NCI-H2196 treated with DMSO at 0.1 percent for 48 hours (cell line): ENCODE measurements around the gene AGPAT2.

Experiments
- DNase-seq: peaks from one replicate; lab custom pipeline; 2025; ENCODE audit not compliant: unreplicated experiment; lab: John Stamatoyannopoulos, UW

Gene AGPAT2

GRCh38 chr9:136674786-136675349, 12.4 kb downstream of the AGPAT2 start:
- DNase-seq: peak; percentile 35

DNA sequence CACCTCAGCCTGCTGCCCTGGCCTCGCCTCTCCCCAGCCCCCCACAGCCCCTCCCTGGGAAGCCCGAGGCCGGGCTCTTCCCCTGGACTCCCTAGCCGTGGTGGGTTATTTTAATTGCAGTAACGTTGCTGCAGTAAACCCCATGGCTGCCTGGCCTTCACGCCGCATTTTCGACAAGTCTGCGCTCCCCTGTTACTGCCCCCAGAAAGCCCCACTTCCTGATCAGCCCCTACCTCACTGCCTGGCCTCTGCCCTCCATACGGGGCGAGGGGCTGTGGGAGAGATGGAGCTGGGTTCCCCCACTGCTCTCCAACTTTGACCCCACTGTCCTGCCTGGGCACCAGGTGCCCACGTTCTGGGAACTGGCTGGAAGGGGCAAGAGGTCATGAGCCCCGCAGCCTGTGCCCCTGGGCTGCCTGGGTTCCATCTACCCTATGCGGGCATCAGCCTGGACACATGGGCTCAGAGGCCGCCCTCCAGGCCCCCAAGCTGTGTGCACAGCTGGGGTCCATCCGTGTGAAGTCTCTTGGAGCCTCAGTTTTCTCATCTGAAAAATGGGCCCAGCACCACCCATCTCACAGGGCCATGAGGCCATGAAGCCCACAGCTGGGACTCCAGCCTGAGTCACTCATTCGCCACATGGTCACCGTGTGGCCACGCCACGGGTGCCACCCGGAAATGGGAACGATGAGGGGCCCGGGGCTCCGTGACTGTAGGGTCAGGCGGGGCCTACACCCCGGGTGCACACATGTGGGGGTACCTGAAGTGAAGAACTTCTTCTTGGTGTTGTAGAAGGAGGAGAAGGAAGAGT, 13.1 kb downstream of the AGPAT2 start:
- DNase-seq: no peak

DNA sequence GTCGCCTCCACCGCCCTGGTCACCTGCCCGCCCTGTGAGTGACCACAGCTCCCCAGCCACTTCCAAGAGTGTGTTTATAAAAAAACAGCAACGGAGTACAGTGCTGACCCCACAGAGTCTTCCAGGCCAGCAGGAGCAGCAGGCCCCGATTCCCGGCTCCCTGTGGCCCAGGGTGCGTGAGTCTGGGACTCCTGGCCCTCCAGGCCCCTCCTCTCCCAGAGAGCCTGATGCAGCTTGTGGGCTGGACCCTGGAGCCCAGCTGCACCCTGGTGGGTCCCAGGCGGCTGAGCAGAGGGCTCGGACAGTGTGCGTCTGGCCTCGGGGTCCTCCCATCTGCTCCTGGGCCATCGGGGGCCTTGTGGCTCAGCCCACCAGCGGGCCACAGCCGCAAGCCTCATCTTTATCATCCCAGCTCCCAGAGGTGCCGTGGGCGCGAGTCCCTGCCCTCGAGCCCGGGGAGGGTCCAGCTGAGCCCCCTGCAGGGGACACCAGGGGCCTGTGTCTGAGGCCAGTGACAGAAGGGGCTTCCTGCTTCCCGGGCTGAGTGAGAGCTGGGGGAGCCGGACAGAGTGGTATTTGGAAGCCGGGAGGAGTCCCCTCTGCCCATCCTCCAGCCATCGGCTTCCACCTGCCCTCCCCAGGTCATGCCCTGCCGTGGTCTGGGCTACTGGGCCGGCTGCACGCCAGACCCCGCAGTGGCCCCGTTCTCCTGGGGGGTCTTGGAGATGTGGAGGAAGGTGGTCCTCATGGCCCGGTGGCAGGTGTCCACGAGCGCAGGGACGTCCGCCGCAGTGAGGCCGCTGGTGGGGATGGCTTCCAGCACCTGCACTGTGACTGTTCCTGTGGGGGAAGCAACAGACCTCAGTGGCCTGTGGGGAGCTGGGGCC, 13.9 kb downstream of the AGPAT2 start:
- DNase-seq: no peak

- DNase-seq: no peak
Observed at GRCh38 chr9:136672431-136673087, 14.7 kb downstream of the AGPAT2 start.

DNA sequence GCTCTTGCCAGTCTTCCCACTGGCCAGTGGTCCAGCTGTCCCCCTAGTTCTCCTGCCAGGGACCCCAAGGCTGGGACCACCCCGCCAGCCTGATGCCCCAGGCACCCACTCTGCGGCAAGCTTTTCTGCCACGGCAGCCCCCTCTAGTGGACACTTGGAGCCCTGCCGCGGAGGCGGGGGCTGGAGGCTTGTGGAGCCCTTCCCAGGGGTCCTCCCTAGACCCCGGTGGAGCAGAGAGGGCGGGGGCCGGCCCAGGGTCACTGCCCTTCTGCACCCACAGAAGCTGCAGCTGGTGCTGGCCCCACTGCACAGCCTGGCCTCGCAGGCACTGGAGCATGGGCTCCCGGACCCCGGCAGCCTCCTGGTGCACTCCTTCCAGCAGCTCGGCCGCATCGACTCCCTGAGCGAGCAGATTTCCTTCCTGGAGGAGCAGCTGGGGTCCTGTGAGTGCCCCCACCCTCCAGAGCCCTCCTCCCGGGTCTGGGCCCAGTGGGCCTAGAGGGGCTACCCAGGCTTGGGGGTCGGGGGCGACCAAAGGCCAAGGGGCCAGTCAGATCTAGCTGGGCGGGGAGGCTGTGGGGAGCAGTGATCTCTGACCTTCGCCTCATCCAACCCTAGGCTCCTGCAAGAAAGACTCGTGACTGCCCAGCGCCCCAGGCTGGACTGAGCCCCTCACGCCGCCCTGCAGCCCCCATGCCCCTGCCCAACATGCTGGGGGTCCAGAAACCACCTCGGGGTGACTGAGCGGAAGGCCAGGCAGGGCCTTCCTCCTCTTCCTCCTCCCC, 15.4 kb downstream of the AGPAT2 start:
- DNase-seq: no peak

- DNase-seq: no peak
Observed at GRCh38 chr9:136671254-136671614, 16.0 kb downstream of the AGPAT2 start.

- DNase-seq: no peak
Observed at GRCh38 chr9:136670576-136671253, 16.5 kb downstream of the AGPAT2 start.

- no peak for DNase-seq
Observed at GRCh38 chr9:136669791-136670464, 17.3 kb downstream of the AGPAT2 start.

DNA sequence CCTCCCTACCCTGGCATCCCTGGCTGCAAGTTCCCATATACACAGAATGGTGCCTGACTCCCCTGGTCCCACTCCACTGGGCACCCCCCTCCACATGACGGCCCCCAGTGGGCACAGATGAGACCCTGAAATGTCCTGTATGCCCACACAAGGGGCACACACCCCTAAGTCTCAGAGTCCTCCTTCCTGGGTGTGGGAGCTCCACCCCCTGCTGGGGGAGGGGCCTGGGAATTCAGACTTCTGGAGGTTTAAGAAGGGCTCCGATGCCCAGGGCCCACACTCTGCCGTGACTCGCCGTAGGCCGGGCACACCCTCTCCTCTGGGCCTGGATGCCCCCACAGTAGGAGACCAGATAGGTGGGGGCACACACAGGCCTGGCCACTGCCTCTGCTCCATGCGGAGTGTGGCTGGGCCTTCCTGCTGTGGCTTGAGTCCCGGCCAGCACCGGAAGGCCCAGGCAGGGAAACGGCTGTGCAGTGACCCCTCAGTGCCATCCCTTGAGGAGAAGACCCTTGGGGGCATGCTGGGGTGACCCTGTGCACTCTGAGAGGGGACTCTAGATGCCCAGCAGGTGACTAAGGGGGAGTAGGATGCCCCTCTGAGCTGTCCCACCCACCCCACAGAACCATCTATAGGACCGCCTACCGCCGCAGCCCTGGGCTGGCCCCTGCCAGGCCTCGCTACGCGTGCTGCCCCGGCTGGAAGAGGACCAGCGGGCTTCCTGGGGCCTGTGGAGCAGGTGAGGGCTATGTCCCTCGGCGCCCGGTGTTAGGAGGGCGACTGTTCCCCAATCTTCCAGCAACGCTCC, 18.1 kb downstream of the AGPAT2 start:
- no peak for DNase-seq

GRCh38 chr9:136667940-136668760, 19.1 kb downstream of the AGPAT2 start:
- DNase-seq: no peak

DNA sequence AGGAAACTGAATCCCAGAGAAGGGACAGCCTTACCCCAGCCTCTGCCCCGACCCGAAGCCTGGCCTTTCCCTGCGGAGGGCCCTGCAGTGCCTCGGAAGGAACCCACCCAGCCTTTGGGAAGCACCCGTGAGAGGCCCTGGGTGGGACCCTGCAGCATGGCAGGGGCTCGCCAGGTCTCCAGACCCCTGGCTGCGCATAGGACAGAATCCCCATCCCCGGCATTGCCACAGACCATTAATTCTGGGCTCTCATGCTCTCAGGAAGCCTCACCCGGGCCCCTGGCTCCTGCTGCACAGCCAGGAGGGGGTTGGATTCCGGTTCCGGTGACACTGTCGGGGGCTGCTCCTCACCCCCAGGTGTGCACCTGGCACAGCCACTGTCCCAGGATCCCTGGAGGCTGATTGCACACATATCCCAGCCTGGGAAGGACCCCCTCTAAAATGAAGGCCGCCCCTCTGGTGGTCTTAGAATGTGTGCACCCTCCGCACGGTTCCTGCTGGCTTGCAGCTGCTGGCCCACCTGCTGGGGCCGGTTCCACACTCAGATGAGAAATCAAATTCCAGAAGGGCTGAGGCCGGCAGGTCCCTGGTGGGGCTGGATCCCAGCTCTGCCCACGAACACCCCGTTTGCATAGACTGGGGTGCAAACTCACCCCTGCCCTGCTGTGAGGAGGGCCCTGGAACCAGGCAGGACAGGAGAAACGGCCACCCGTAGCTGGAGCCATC, 19.9 kb downstream of the AGPAT2 start:
- DNase-seq: no peak

DNA sequence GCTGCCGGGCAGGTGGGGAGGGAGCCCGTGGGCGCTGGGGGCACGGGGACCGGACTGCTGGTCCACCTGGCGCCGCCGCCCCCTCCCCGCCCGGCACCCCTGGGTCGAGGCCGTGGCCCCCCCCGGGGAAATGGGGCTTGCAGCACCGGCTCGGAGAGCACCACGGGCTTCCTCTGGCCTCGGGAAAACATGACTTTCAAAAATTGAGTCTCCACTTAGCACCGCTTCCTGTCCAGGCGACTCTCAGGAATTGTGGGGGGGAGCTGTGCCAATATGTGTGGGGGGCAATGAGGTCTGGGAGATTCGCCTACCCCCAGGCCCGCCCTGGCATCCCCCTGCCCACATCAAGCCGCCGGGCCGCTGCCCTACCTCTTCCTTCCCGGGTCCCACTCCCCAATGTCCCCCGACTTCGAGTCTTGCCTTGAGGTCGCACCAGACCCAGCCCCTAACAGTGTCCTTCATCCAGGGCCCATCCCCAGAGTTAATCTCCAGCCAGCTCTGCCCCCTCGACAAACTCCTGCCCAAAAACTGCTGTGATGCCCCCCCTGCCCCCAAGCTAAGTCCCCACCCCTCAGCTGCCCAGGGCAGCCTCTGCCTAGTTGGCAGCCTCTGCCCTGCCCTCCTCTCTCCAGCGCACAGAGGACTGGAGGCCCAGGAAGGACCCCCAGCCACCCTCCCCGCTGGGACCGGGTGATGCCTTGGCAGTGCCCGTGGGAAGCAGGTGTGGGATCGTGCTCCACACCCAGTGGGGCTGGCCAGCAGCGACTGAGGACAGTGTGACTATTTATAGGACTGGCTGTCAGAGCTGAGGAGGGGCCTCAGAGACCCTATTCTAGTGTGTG, 20.7 kb downstream of the AGPAT2 start:
- no peak for DNase-seq

DNA sequence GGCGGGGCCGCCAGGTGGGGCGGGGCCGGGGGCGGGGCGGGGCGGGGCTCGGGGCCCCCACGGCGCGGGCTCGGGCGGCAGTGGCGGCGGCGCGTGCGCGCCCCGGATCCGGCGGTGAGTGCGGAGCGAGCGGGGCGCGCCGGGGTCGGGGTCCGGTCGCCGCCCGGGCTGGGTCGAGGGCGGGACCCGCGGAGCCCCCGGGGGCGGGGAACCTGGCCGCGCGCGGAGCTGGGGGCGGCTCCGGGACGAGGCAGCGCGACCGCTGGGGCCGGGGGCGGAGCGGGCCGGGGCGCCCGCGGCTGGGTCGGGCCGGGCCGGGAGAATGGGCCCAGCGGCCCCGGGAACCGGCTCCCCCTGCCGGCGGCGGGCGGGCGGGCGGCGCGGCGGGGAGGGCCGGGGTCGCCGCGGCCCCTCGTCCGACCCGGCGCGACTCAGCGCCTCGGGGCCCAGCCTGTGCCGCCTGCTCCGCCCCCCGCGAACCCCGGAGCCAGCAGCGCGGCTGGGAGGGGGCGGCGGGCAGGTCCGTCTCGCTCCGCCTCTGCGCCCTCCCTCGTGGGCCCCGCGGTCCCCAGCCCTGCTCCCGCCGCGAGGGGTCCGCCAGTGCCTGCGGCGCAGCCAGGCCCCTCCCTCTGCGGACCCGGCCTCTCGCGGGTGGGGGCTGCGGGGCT, 21.4 kb downstream of the AGPAT2 start:
- DNase-seq: no peak

DNA sequence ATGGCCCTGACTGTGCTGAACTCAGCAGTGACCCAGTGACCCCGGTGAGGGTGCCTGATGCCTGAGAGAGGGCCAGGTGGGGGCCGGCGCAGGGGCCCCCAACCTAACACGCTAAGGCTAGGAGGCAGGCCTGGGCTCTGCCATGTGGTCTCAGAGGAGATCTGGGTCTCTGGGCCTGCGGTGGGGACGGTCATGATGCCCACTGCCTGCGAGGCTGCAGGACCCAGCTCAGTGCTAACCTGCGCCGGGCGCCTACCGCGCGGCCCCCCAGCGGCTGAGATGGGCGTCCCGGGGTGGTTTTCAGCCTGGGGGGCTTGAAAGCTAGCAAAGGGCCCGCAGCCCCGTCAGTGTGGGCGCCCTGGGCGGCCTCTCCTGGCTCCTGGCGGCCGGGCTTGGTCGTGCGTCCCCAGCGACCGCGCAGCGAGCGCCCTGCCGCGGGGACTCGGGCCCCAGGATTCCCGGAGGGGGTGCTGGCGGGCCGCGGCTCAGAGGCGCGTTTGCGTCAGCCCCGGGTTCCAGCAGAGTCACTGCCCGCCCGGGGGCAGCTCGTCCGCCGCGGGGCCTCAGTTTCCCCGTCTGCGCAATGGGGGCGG, 22.1 kb downstream of the AGPAT2 start:
- DNase-seq: no peak
